Lower leg skin (tissue), 3 donors: ENCODE measurements around the gene WAC.

Source experiments
- CTCF ChIP-seq, 3 donors: fragments of 450-650 bp; IDR thresholded peaks; one replicate each; pipeline ENCODE4 v1.5.1; 2016; ENCODE audit warnings: antibody characterized with exemption in 3 of 3, mild to moderate bottlenecking in 3 of 3, moderate library complexity in 2 of 3
- POLR2A ChIP-seq, 2 donors: fragments of 450-650 bp; IDR thresholded peaks; one replicate each; pipeline ENCODE4 v1.6.1; 2016 to 2017; ENCODE audit warnings: antibody characterized with exemption in 2 of 2, mild to moderate bottlenecking in 1 of 2, moderate library complexity in 1 of 2

DNA sequence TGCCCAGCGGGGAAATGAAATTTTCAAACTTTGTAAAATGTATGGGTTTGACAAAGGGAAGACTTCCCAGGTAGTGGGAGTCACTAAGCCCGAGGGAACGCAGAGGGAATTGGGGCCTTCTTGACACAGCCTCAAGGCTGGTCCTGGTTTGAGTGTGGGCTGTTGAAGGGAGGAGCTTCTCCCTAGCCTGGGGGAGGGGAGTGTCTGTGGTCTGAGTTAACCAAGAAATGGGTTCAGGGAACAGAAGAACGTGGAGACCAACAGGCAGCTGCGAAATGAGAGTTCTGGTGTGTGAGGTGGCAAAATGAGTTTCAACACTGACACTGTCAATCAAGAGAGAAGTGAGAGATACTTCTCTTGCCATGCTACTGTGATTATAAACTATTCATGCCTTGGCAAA, 111.7 kb downstream of the WAC start:
- no peak for TF ChIP-seq CTCF (IDR thresholded peaks at IDR 0.05)
- no peak for TF ChIP-seq POLR2A (IDR thresholded peaks at IDR 0.05)
